GM23248 (cell line): Measurements from ENCODE around the gene EVA1C. TPM values are rescaled to one million over a fixed set of nuclear protein-coding genes. Genes with fewer than 3 reads are reported as not detected.
A peak's percentile ranks its signal among the peaks of the same experiment; 100 is the strongest.
"Not testable (repeated sequence)": the region's sequence is repeated elsewhere in the genome, so short reads cannot be mapped to it uniquely, and the experiment has no call there.

Source experiments
- DNase-seq: peaks from one replicate; pipeline ENCODE4 v3.0.0-alpha.2; 2015
- H2AFZ ChIP-seq: fragments of 200-600 bp; sonication (generic); 2 replicates; pipeline ENCODE4 v1.6.1; 2016; ENCODE audit warnings: antibody characterized with exemption
- H3F3A ChIP-seq: fragments of 200-600 bp; sonication (generic); 2 replicates; pipeline ENCODE4 v1.6.1; 2016; ENCODE audit warnings: mild to moderate bottlenecking, antibody characterized with exemption, mixed run types; ENCODE audit not compliant: insufficient read depth
- H3K27ac ChIP-seq: fragments of 200-600 bp; sonication (generic); 2 replicates; pipeline ENCODE4 v1.5.1; 2016; ENCODE audit warnings: mild to moderate bottlenecking
- H3K27me3 ChIP-seq: fragments of 200-600 bp; sonication (generic); replicated peaks from 2 replicates; pipeline ENCODE4 v1.6.1; 2016; ENCODE audit warnings: mild to moderate bottlenecking; ENCODE audit not compliant: insufficient read depth
- H3K36me3 ChIP-seq: fragments of 200-600 bp; sonication (generic); 2 replicates; pipeline ENCODE4 v1.6.1; 2016; ENCODE audit warnings: low read depth, mild to moderate bottlenecking
- H3K4me1 ChIP-seq: fragments of 200-600 bp; sonication (generic); 2 replicates; pipeline ENCODE4 v1.6.1; 2016; ENCODE audit warnings: mild to moderate bottlenecking; ENCODE audit not compliant: insufficient read depth
- H3K4me2 ChIP-seq: fragments of 200-600 bp; sonication (generic); one replicate; pipeline ENCODE4 v1.6.1; 2016; ENCODE audit warnings: mild to moderate bottlenecking; ENCODE audit not compliant: unreplicated experiment
- H3K4me3 ChIP-seq: fragments of 200-600 bp; sonication (generic); 2 replicates; pipeline ENCODE4 v1.5.1; 2016; ENCODE audit warnings: mild to moderate bottlenecking
- H3K79me2 ChIP-seq: fragments of 200-600 bp; sonication (generic); 2 replicates; pipeline ENCODE4 v1.6.1; 2016; ENCODE audit warnings: mild to moderate bottlenecking; ENCODE audit not compliant: insufficient read depth
- H3K9ac ChIP-seq: fragments of 200-600 bp; sonication (generic); 2 replicates; pipeline ENCODE4 v1.6.1; 2016; ENCODE audit warnings: mild to moderate bottlenecking
- H3K9me2 ChIP-seq: fragments of 200-600 bp; sonication (generic); 2 replicates; pipeline ENCODE4 v1.6.1; 2016; ENCODE audit warnings: mixed run types, mild to moderate bottlenecking, moderate library complexity; ENCODE audit not compliant: insufficient read depth
- H3K9me3 ChIP-seq: fragments of 200-600 bp; sonication (generic); one replicate; pipeline ENCODE4 v1.6.1; 2017; ENCODE audit warnings: low read depth
- H4K20me1 ChIP-seq: fragments of 200-600 bp; sonication (generic); 2 replicates; pipeline ENCODE4 v1.6.0; 2016; ENCODE audit not compliant: insufficient read depth
- EZH2 ChIP-seq: fragments of 200-600 bp; sonication (generic); IDR thresholded peaks from 2 replicates; pipeline ENCODE4 v1.6.1; 2018; ENCODE audit warnings: antibody characterized with exemption, mild to moderate bottlenecking; ENCODE audit not compliant: insufficient read depth, poor library complexity, severe bottlenecking
- EZH2phosphoT487 ChIP-seq: fragments of 200-600 bp; sonication (generic); IDR thresholded peaks from 2 replicates; pipeline ENCODE4 v1.6.1; 2018; ENCODE audit warnings: antibody characterized with exemption, moderate library complexity, mild to moderate bottlenecking, low read depth; ENCODE audit not compliant: insufficient read depth
- WGBS, 2 experiments: methylation state at CpG; one replicate each; pipeline ENCODE4 v1.1.6; 2015 to 2017; ENCODE audit warnings: low lambda C conversion rate in 2 of 2, low coverage in 1 of 2; ENCODE audit errors: missing lambda C conversion rate in 2 of 2; 5-methylcytosine and 5-hydroxymethylcytosine counted together
- in situ Hi-C: fragments of 300-500 bp; cut with MboI; formaldehyde crosslinking; loops from 2 replicates; pipeline ENCODE4 v1.15.0; 2020
- polyA plus RNA-seq: library from polyadenylated mRNA; unstranded; fragments of >200 nt; fragmentation: Nextera tagmentation; extraction: Ambion mirVana; gene quantifications from 2 replicates; pipeline ENCODE4 v1.2.1, GENCODE V29; 2016
- total RNA-seq: library from RNA; depleted of rRNA; stranded (reverse); fragments of >200 nt; shearing (Covaris generic); gene quantifications from 2 replicates; pipeline ENCODE4 v1.2.3, GENCODE V29; 2014

Gene EVA1C
- total and polyA plus RNA-seq, 2 experiments from 2014 or later = 1.9 to 2.2 TPM

- H3K36me3 ChIP-seq = peaks cover 13% of the 10 kb centered on the region
- no peaks in the 10 kb centered on the region for H3K9me2 ChIP-seq
- no peak overlapping the region for H3K4me3 ChIP-seq
- no peak overlapping the region for H3K9ac ChIP-seq
- no peak for TF ChIP-seq EZH2
- no peak overlapping the region for H3K4me2 ChIP-seq
- H3K79me2 ChIP-seq = peaks cover 86% of the 10 kb centered on the region
- in situ Hi-C loops = no loop called here
- WGBS, 2 experiments = 93 to 96% methylated on average over 6 of the region's 6 CpGs
- H3K9me3 ChIP-seq = no peaks in the 10 kb centered on the region
- peaks cover 39% of the 10 kb centered on the region for H3K4me1 ChIP-seq
- H3F3A ChIP-seq = peaks cover 34% of the 10 kb centered on the region
- DNase-seq = peak; percentile 29
- H3K27ac ChIP-seq = peak overlapping the region; percentile 25; the same call in 1 of the 2 replicates
- no peaks in the 10 kb centered on the region for H3K27me3 ChIP-seq
- H2AFZ ChIP-seq = no peak overlapping the region
- H4K20me1 ChIP-seq = no peaks in the 10 kb centered on the region; the same call in 1 of the 2 replicates
These were observed 26.2 kb upstream of the EVA1C start for GRCh38 chr21:32386195-32386870.

- H3K9ac ChIP-seq = no peak overlapping the region
- no peaks in the 10 kb centered on the region for H3K27me3 ChIP-seq
- H3K27ac ChIP-seq = no peak overlapping the region
- H3K36me3 ChIP-seq = peaks cover 9% of the 10 kb centered on the region
- peaks cover 39% of the 10 kb centered on the region for H3K4me1 ChIP-seq
- no peak overlapping the region for H2AFZ ChIP-seq
- in situ Hi-C loops = no loop called here
- H3F3A ChIP-seq = peaks cover 26% of the 10 kb centered on the region
- no peak for DNase-seq
- no peaks in the 10 kb centered on the region; the same call in 1 of the 2 replicates for H4K20me1 ChIP-seq
- no peaks in the 10 kb centered on the region for H3K9me2 ChIP-seq
- no peak overlapping the region for H3K4me2 ChIP-seq
- WGBS, 2 experiments = 96 to 98% methylated on average over 8 of the region's 8 CpGs
- TF ChIP-seq EZH2 (no peak), EZH2phosphoT487 (no peak)
- no peak overlapping the region for H3K4me3 ChIP-seq
- H3K9me3 ChIP-seq = no peaks in the 10 kb centered on the region
- peaks cover 90% of the 10 kb centered on the region for H3K79me2 ChIP-seq
These were observed 25.4 kb upstream of the EVA1C start for GRCh38 chr21:32387151-32387550.

DNA sequence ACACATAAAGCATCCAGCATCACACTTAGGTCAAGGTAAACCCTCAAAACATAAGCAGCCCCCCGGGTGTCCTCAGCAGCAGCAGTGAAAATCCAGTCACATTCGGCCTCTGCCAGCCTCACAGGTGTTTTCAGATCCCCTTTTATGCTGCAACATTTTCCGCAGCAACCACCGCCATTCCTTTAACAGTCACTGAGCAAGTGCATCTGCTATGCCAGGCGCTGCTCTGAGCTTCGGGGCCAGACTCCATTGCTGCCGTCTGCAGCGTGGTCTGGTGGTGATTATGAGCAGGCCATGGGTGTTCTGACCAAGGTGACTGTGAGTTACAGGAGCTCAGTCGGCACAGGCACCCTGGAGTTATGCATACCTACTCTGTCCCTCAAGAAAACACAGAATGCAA is 24.2 kb upstream of the EVA1C start:
- Histone ChIP-seq H3K4me1 (peaks cover 33% of the 10 kb centered on the region), H3F3A (peaks cover 21% of the 10 kb centered on the region), H4K20me1 (no peaks in the 10 kb centered on the region; the same call in 1 of the 2 replicates), H2AFZ (no peak overlapping the region), H3K9me3 (no peaks in the 10 kb centered on the region), H3K4me2 (no peak overlapping the region), H3K36me3 (peaks cover 9% of the 10 kb centered on the region), H3K27me3 (no peaks in the 10 kb centered on the region), H3K79me2 (peaks cover 95% of the 10 kb centered on the region), H3K27ac (peak overlapping the region; percentile 71; the same call in 1 of the 2 replicates), H3K9ac (no peak overlapping the region), H3K4me3 (no peak overlapping the region), H3K9me2 (no peaks in the 10 kb centered on the region)
- WGBS, 2 experiments = 76 to 77% methylated on average over 9 of the region's 9 CpGs
- in situ Hi-C loops = no loop called here
- DNase-seq = no peak
- no peak for TF ChIP-seq EZH2phosphoT487
- no peak for TF ChIP-seq EZH2

DNA sequence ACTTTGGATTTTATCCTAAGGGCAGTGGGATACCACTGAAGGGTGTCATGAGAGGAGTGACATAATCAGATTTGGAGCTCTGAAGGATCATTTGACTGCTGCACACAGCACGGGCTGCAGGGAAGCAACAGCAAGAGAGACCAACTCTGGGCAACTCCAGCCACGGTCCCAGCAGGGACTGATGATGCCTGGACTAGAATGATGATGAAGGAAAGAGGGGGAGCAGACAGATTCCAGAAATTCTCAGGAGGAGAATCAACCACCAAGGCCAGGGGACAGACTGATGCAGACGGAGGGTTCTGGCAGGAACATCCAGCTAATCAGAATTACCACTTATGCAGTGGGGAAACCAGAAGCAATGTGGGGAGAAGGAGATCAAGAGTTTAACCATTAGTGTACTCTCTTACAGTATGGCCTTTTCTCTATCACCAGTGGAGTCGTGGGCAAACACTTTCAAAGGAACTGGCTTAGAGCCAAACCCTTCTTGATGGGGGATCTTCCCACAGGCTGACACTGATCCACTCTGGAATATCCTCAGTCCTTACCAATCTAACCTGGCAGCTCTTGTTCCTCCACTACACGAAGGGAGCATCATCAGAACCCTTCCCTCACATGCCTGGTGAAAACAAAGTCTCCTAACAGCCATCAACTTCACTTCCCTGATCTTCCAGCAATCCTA is 23.0 kb upstream of the EVA1C start:
- Histone ChIP-seq H3K4me2 (peak overlapping the region; percentile 77), H3K4me1 (peaks cover 39% of the 10 kb centered on the region), H3K9me2 (no peaks in the 10 kb centered on the region), H3K27ac (peak overlapping the region; percentile 71), H3K9me3 (no peaks in the 10 kb centered on the region), H3K4me3 (peak overlapping the region; percentile 21; the same call in 1 of the 2 replicates), H3K9ac (peak overlapping the region; percentile 48), H2AFZ (no peak overlapping the region), H3F3A (peaks cover 21% of the 10 kb centered on the region), H3K36me3 (no peaks in the 10 kb centered on the region), H4K20me1 (no peaks in the 10 kb centered on the region; the same call in 1 of the 2 replicates), H3K79me2 (peaks cover 83% of the 10 kb centered on the region), H3K27me3 (no peaks in the 10 kb centered on the region)
- TF ChIP-seq EZH2phosphoT487 = no peak
- no peak for TF ChIP-seq EZH2
- in situ Hi-C loops = no loop called here
- 18 to 25% methylated on average over 5 of the region's 5 CpGs for whole genome bisulfite sequencing, 2 experiments
- DNase-seq = peak; percentile 80

DNA sequence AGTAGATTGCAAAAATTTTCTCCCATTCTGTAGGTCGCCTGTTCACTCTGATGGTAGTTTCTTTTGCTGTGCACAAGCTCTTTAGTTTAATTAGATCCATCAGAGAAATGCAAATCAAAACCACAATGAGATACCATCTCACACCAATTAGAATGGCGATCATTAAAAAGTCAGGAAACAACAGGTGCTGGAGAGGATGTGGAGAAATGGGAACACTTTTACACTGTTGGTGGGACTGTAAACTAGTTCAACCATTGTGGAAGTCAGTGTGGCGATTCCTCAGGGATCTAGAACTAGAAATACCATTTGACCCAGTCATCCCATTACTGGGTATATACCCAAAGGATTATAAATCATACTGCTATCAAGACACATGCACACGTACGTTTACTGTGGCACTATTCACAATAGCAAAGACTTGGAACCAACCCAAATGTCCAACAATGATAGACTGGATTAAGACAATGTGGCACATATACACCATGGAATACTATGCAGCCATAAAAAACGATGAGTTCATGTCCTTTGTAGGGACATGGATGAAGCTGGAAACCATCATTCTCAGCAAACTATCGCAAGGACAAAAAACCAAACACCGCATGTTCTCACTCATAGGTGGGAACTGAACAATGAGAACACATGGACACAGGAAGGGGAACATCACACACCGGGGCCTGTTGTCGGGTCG is 21.8 kb upstream of the EVA1C start:
- in situ Hi-C loops, H2AFZ ChIP-seq, H3K9ac ChIP-seq, H3K9me2 ChIP-seq, H3K36me3 ChIP-seq, H3K4me2 ChIP-seq, H3K9me3 ChIP-seq, H4K20me1 ChIP-seq, H3K4me3 ChIP-seq, H3K27ac ChIP-seq, DNase-seq, H3K27me3 ChIP-seq: not testable (repeated sequence)
- H3K4me1 ChIP-seq = peaks cover 39% of the 10 kb centered on the region
- H3K79me2 ChIP-seq = peaks cover 71% of the 10 kb centered on the region
- WGBS, 2 experiments = 89 to 95% methylated on average over 8 to 11 of the region's 11 CpGs
- H3F3A ChIP-seq = peaks cover 21% of the 10 kb centered on the region
